HCT116 (cell line): Measurements from ENCODE around the gene ALDH1L1. TPM values are rescaled to one million over a fixed set of nuclear protein-coding genes. Genes with fewer than 3 reads are reported as not detected.

ENCODE experiments used
- ATAC-seq: fragments of 200-7000 bp; cut with Tn5 transposase; 2 replicates; pipeline ENCODE4 v1.9.1; 2020; ENCODE audit warnings: mild to moderate bottlenecking, moderate library complexity
- BruUV-seq: library from RNA; stranded (reverse); fragments of 400-500 nt; replicated peaks from 2 replicates; lab custom pipeline; 2021; lab: Mats Ljungman, UMichigan
- CTCF ChIA-PET: fragments of 300-600 bp; sonication (Branson Sonifier 250); formaldehyde crosslinking; loops from one replicate; lab custom pipeline; 2021; ENCODE audit warnings: antibody characterized with exemption; lab: Charles Lee
- POLR2A ChIA-PET: fragments of 300-600, 350-600 bp; sonication (Branson Sonifier 250); formaldehyde crosslinking; loops from one replicate; lab custom pipeline; 2021; ENCODE audit warnings: antibody characterized with exemption; lab: Charles Lee
- RAD21 ChIA-PET, 2 experiments: fragments of 300-600 bp; sonication (Branson Sonifier 250); formaldehyde crosslinking; loops; one replicate each; lab custom pipeline; 2023; ENCODE audit warnings: low total read pairs in 2 of 2; ENCODE audit not compliant: uncharacterized antibody in 2 of 2, unreplicated experiment in 2 of 2, low non-redundant PET in 1 of 2; lab: Charles Lee
- DNase-seq: peaks from one replicate; pipeline ENCODE4 v3.0.0-alpha.2; 2010; ENCODE audit warnings: low read depth, low spot score
- H2AFZ ChIP-seq: fragments of 200-600 bp; shearing (Covaris generic), sonication (generic); 2 replicates; pipeline ENCODE4 v1.6.1; 2017; ENCODE audit warnings: low read depth, mixed run types, mixed read lengths, antibody characterized with exemption, low read length; ENCODE audit not compliant: poor library complexity, severe bottlenecking
- H3K27ac ChIP-seq: 2 replicates; pipeline ENCODE4 v1.5.1; 2012; ENCODE audit warnings: low read depth, low read length
- H3K27me3 ChIP-seq: fragments of 200-600 bp; sonication (generic); 2 replicates; pipeline ENCODE4 v1.6.1; 2016; ENCODE audit warnings: mixed run types, low read length, mixed read lengths; ENCODE audit not compliant: insufficient read depth
- H3K36me3 ChIP-seq, 2 experiments: fragments of 200-500 bp in 1 of 2; fragments of 200-600 bp in 1 of 2; sonication (Bioruptor generic) in 1 of 2; sonication (generic) in 1 of 2; 2 replicates each; pipeline versions ENCODE4 v1.5.1 to v1.6.1; 2014 to 2016; ENCODE audit warnings: low read length in 2 of 2, inconsistent platforms in 1 of 2, mixed read lengths in 1 of 2, mixed run types in 1 of 2; ENCODE audit not compliant: insufficient read depth in 2 of 2, control insufficient read depth in 1 of 2
- H3K4me1 ChIP-seq, 2 experiments: fragments of 200-600 bp in 1 of 2; sonication (generic) in 1 of 2; 2 replicates each; pipeline versions ENCODE4 v1.5.1 to v1.6.1; 2012 to 2017; ENCODE audit warnings: low read length in 2 of 2, inconsistent platforms in 1 of 2, mild to moderate bottlenecking in 1 of 2, mixed read lengths in 1 of 2, mixed run types in 1 of 2, moderate library complexity in 1 of 2; ENCODE audit not compliant: insufficient read depth in 2 of 2, control insufficient read depth in 1 of 2
- H3K4me2 ChIP-seq: fragments of 200-600 bp; sonication (generic); 2 replicates; pipeline ENCODE4 v1.6.1; 2017; ENCODE audit warnings: mixed run types, low read length, mixed read lengths
- H3K4me3 ChIP-seq, 2 experiments: fragments of 200-600 bp in 1 of 2; sonication (generic) in 1 of 2; replicated peaks in 1 of 2; 2 replicates each; pipeline ENCODE4 v1.5.1; 2011 to 2016; ENCODE audit warnings: low read length in 2 of 2, control low read depth in 1 of 2, low read depth in 1 of 2, mild to moderate bottlenecking in 1 of 2, mixed read lengths in 1 of 2, mixed run types in 1 of 2
- H3K79me2 ChIP-seq: fragments of 200-600 bp; sonication (generic); 2 replicates; pipeline ENCODE4 v1.6.1; 2017; ENCODE audit warnings: mild to moderate bottlenecking, mixed run types, low read length, moderate library complexity, mixed read lengths; ENCODE audit not compliant: insufficient read depth
- H3K9ac ChIP-seq: fragments of 200-600 bp; sonication (generic); 2 replicates; pipeline ENCODE4 v1.6.1; 2016; ENCODE audit warnings: low read length, mixed read lengths
- H3K9me2 ChIP-seq: fragments of 200-600 bp; sonication (generic), shearing (Covaris generic); 2 replicates; pipeline ENCODE4 v1.6.1; 2017; ENCODE audit warnings: mixed run types, mild to moderate bottlenecking, moderate library complexity; ENCODE audit not compliant: insufficient read depth
- H3K9me3 ChIP-seq, 2 experiments: fragments of 200-500 bp in 1 of 2; fragments of 200-600 bp in 1 of 2; sonication (Bioruptor generic) in 1 of 2; sonication (generic) in 1 of 2; 2 replicates each; pipeline ENCODE4 v1.6.1; 2014 to 2017; ENCODE audit warnings: low read length in 2 of 2, mixed read lengths in 2 of 2, inconsistent platforms in 1 of 2, low read depth in 1 of 2, mild to moderate bottlenecking in 1 of 2, mixed run types in 1 of 2, moderate library complexity in 1 of 2; ENCODE audit not compliant: control insufficient read depth in 1 of 2, insufficient read depth in 1 of 2
- H4K20me1 ChIP-seq: fragments of 200-600 bp; sonication (generic), shearing (Covaris generic); 2 replicates; pipeline ENCODE4 v1.6.1; 2017; ENCODE audit warnings: mixed run types, mild to moderate bottlenecking, moderate library complexity; ENCODE audit not compliant: insufficient read depth
- CBX3 ChIP-seq: IDR thresholded peaks from 2 replicates; pipeline ENCODE4 v1.6.1; 2012; ENCODE audit warnings: low read depth
- ELF1 ChIP-seq: IDR thresholded peaks from 2 replicates; pipeline ENCODE4 v1.6.1; 2012; ENCODE audit warnings: low read depth, borderline replicate concordance
- EZH2phosphoT487 ChIP-seq: fragments of 200-600 bp; IDR thresholded peaks from 2 replicates; pipeline ENCODE4 v1.6.1; 2018; ENCODE audit warnings: antibody characterized with exemption, borderline replicate concordance
- FOSL1 ChIP-seq: IDR thresholded peaks from 2 replicates; pipeline ENCODE4 v1.6.1; 2012; ENCODE audit warnings: low read depth
- POLR2AphosphoS5 ChIP-seq: IDR thresholded peaks from 2 replicates; pipeline ENCODE4 v1.6.1; 2011; ENCODE audit warnings: mild to moderate bottlenecking, low read depth, low read length, moderate library complexity
- RAD21 ChIP-seq: IDR thresholded peaks from 2 replicates; pipeline ENCODE4 v1.6.1; 2012; ENCODE audit warnings: low read depth, mild to moderate bottlenecking
- REST ChIP-seq: IDR thresholded peaks from 2 replicates; pipeline ENCODE4 v1.6.1; 2012; ENCODE audit warnings: low read depth
- SP1 ChIP-seq: IDR thresholded peaks from 2 replicates; pipeline ENCODE4 v1.6.1; 2012; ENCODE audit warnings: low read depth
- TCF7L2 ChIP-seq: IDR thresholded peaks from 2 replicates; pipeline ENCODE4 v1.7.0; 2011; ENCODE audit warnings: borderline replicate concordance, inconsistent platforms; ENCODE audit not compliant: insufficient read depth, insufficient read length; ENCODE audit errors: extremely low read depth
- YY1 ChIP-seq: IDR thresholded peaks from 2 replicates; pipeline ENCODE4 v1.6.1; 2011; ENCODE audit warnings: low read length, low read depth, moderate library complexity, mild to moderate bottlenecking; ENCODE audit not compliant: insufficient replicate concordance; ENCODE audit errors: extremely low read depth
- ZBTB33 ChIP-seq: IDR thresholded peaks from 2 replicates; pipeline ENCODE4 v1.6.1; 2011; ENCODE audit warnings: mild to moderate bottlenecking, low read length, moderate library complexity; ENCODE audit not compliant: insufficient replicate concordance; ENCODE audit errors: extremely low read depth
- ZNF274 ChIP-seq: fragments of 200-500 bp; sonication (Bioruptor generic); IDR thresholded peaks from 2 replicates; pipeline ENCODE4 v1.6.1; 2014; ENCODE audit warnings: mild to moderate bottlenecking, low read depth, low read length, inconsistent platforms
- intact Hi-C: fragments of 100-400 bp; cut with micrococcal nuclease; formaldehyde crosslinking; loops from 2 replicates; pipeline ENCODE4 v1.10.0; 2022
- total RNA-seq: library from RNA; stranded (reverse); gene quantifications from one replicate; pipeline ENCODE4 v1.2.1, GENCODE V29; 2021; ENCODE audit not compliant: unreplicated experiment
- TF ChIP-seq, protein P1 (sequence below): IDR thresholded peaks from 2 replicates; pipeline ENCODE4 v1.6.1; 2012
- TF ChIP-seq, protein P2 (sequence below), 3 experiments: fragments of 200-600 bp in 1 of 3; sonication (generic) in 1 of 3; IDR thresholded peaks in 2 of 3; conservative IDR thresholded peaks in 1 of 3; 2 replicates each; pipeline ENCODE4 v1.5.1; 2012 to 2017; ENCODE audit warnings: low read depth in 2 of 3, low read length in 2 of 3, antibody characterized with exemption in 1 of 3, borderline replicate concordance in 1 of 3, control low read depth in 1 of 3, mild to moderate bottlenecking in 1 of 3, mixed read lengths in 1 of 3, mixed run types in 1 of 3, moderate library complexity in 1 of 3; ENCODE audit not compliant: insufficient read depth in 1 of 3

Gene ALDH1L1
- total RNA-seq, 1 experiment from 2014 or later: 0.81 TPM

DNA sequence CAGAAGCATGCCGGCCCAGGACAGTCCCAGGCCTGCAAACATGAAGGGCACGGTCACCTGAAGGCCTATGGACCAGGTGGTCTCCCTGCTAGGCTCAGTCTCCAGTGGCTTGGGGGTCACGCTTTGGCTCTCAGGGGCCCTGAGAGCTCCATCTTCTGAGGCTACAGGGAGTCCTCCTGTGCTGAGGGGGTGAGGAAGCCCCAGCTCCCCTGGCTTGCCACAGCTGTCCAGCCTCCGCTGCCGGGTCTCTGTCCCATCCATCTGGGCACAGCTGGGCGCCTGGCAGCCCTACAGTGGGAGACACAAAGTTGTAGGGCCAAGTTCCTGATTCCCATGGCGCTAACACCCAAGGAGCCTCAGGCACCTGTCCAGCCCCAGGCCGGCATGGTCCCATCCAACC is 112.4 kb downstream of the ALDH1L1 start:
- no peak for ATAC-seq
- intact Hi-C loops: no loop called here
- no peaks in the 10 kb centered on the region for H4K20me1 ChIP-seq

More for the DNA sequence above, 112.4 kb downstream of the ALDH1L1 start:
- no TSS peak for BruUV-seq
- H3K9me3 ChIP-seq: no peaks in the 10 kb centered on the region
- H3K4me1 ChIP-seq: no peaks in the 10 kb centered on the region
- CTCF ChIA-PET: no interaction called here
- H2AFZ ChIP-seq: no peak overlapping the region
- no peak overlapping the region for H3K4me2 ChIP-seq
- no peak overlapping the region for H3K27ac ChIP-seq
- H3K27me3 ChIP-seq: no peaks in the 10 kb centered on the region
- no peak for DNase-seq
- TF ChIP-seq POLR2AphosphoS5: no peak
- TF ChIP-seq, protein P1, sequence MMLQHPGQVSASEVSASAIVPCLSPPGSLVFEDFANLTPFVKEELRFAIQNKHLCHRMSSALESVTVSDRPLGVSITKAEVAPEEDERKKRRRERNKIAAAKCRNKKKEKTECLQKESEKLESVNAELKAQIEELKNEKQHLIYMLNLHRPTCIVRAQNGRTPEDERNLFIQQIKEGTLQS: no peak
- TF ChIP-seq REST: no peak
- no peak for TF ChIP-seq YY1
- TF ChIP-seq FOSL1: no peak
- TF ChIP-seq RAD21: no peak
- TF ChIP-seq ZNF274: no peak
- no peak for TF ChIP-seq ELF1
- TF ChIP-seq, protein P2, sequence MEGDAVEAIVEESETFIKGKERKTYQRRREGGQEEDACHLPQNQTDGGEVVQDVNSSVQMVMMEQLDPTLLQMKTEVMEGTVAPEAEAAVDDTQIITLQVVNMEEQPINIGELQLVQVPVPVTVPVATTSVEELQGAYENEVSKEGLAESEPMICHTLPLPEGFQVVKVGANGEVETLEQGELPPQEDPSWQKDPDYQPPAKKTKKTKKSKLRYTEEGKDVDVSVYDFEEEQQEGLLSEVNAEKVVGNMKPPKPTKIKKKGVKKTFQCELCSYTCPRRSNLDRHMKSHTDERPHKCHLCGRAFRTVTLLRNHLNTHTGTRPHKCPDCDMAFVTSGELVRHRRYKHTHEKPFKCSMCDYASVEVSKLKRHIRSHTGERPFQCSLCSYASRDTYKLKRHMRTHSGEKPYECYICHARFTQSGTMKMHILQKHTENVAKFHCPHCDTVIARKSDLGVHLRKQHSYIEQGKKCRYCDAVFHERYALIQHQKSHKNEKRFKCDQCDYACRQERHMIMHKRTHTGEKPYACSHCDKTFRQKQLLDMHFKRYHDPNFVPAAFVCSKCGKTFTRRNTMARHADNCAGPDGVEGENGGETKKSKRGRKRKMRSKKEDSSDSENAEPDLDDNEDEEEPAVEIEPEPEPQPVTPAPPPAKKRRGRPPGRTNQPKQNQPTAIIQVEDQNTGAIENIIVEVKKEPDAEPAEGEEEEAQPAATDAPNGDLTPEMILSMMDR (IDR thresholded peaks at IDR 0.05 in 2 of 3, conservative IDR thresholded peaks at IDR 0.05 in 1 of 3; ENCODE audit: borderline replicate concordance in 1 of 3, insufficient read depth in 1 of 3, low read depth in 2 of 3, low read length in 2 of 3): no peak
- TF ChIP-seq EZH2phosphoT487: no peak
- TF ChIP-seq ZBTB33: no peak
- TF ChIP-seq SP1: no peak
- TF ChIP-seq CBX3: no peak
- TF ChIP-seq TCF7L2: no peak
- TF ChIP-seq, all 23 proteins: peak for 0
- POLR2A ChIA-PET: no interaction called here
- no peaks in the 10 kb centered on the region for H3K9me2 ChIP-seq
- no peaks in the 10 kb centered on the region for H3K36me3 ChIP-seq
- H3K9ac ChIP-seq: no peak overlapping the region
- H3K4me3 ChIP-seq: no peak overlapping the region
- peaks cover 4% of the 10 kb centered on the region; the same call in 1 of the 2 replicates for H3K79me2 ChIP-seq
- RAD21 ChIA-PET: no interaction called here
